SHP77 treated with DMSO at 0.1 percent for 48 hours (cell line): ENCODE results near the gene DMWD.
"Not testable (repeated sequence)": the region's sequence is repeated elsewhere in the genome, so short reads cannot be mapped to it uniquely, and the experiment has no call there.

Experiments used
- DNase-seq: peaks from one replicate; lab custom pipeline; 2025; lab: John Stamatoyannopoulos, UW

DMWD gene

GRCh38 chr19:45751483-45751882 is 41.2 kb downstream of the DMWD start:
- DNase-seq = not testable (repeated sequence)

GRCh38 chr19:45747513-45747912 is 45.1 kb downstream of the DMWD start:
- no peak for DNase-seq

DNA sequence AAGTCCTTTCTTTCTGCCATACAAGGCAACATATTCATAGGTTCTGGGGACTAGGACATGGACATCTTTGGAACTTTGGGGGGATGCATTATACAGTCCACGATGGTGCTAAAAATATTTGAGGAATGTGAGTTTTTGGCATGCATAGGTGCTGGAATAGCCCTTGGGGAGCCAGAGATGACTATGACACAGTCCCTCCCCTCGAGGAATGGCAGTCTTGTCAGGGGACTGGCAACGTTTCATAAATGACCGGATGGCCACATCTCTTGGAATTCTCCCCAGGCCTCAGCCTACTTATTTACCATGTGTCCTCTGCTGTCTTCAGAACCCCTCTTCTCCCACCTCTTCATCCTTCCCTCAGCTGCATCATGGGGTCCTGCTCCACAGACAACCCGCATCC is 45.8 kb downstream of the DMWD start:
- no peak for DNase-seq

- DNase-seq = no peak
Observed at GRCh38 chr19:45745606-45746005, 47.0 kb downstream of the DMWD start.

DNA sequence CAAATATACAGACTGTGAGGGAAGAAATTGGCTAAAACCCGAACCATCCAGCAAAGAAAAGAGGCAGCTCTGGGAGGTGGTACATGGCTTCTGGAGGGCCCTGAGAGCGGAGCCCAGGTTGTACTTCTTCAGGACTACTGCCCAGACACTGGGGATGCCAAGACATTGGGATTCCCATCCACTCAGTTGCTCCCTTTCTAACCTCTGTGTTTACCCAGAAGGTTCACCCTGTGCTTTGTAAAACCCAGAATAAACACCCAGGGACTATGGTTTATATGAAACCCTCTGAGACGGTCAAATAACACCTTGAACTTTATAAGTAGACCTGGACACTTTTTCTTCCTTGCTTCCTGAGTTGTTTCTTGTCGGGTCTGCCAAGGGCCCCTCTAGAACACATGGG is 49.7 kb downstream of the DMWD start:
- no peak for DNase-seq

GRCh38 chr19:45739498-45740439 is 52.9 kb downstream of the DMWD start:
- DNase-seq = no peak

GRCh38 chr19:45733160-45733810 is 59.4 kb downstream of the DMWD start, which contains the start of gene MEIOSIN:
Gene MEIOSIN, plus strand, starts transcription at chr19:45733439. Its CDS starts 1,938 bp downstream, at chr19:45735377.
- no peak for DNase-seq
